Stomach smooth muscle (tissue), 2 donors: Measurements from ENCODE around the gene TLR6.

Source experiments
- H3K27ac ChIP-seq: one replicate; pipeline ENCODE4 v1.7.0; 2013; ENCODE audit warnings: mild to moderate bottlenecking, low read length, inconsistent platforms
- H3K27me3 ChIP-seq, 2 donors: one replicate each; pipeline ENCODE4 v1.7.0; 2013; ENCODE audit warnings: low read length in 2 of 2; ENCODE audit not compliant: insufficient read depth in 2 of 2, control insufficient read depth in 1 of 2
- H3K36me3 ChIP-seq, 2 donors: one replicate each; pipeline ENCODE4 v1.7.0; 2013; ENCODE audit warnings: low read length in 2 of 2; ENCODE audit not compliant: control insufficient read depth in 2 of 2, insufficient read depth in 2 of 2
- H3K4me1 ChIP-seq: one replicate; pipeline ENCODE4 v1.7.0; 2013; ENCODE audit warnings: low read length; ENCODE audit not compliant: control insufficient read depth, insufficient read depth
- H3K4me3 ChIP-seq, 2 donors: one replicate each; pipeline ENCODE4 v1.7.0; 2013; ENCODE audit warnings: low read length in 2 of 2
- H3K9ac ChIP-seq, 2 donors: one replicate each; pipeline ENCODE4 v1.7.0; 2013; ENCODE audit warnings: low read length in 2 of 2, mild to moderate bottlenecking in 1 of 2
- H3K9me3 ChIP-seq, 2 donors: one replicate each; pipeline ENCODE4 v1.7.0; 2013; ENCODE audit warnings: low read length in 2 of 2; ENCODE audit not compliant: control insufficient read depth in 2 of 2
- donor health status: healthy.
- donor health status: Pancreatic carcinoma.

TLR6 gene

DNA sequence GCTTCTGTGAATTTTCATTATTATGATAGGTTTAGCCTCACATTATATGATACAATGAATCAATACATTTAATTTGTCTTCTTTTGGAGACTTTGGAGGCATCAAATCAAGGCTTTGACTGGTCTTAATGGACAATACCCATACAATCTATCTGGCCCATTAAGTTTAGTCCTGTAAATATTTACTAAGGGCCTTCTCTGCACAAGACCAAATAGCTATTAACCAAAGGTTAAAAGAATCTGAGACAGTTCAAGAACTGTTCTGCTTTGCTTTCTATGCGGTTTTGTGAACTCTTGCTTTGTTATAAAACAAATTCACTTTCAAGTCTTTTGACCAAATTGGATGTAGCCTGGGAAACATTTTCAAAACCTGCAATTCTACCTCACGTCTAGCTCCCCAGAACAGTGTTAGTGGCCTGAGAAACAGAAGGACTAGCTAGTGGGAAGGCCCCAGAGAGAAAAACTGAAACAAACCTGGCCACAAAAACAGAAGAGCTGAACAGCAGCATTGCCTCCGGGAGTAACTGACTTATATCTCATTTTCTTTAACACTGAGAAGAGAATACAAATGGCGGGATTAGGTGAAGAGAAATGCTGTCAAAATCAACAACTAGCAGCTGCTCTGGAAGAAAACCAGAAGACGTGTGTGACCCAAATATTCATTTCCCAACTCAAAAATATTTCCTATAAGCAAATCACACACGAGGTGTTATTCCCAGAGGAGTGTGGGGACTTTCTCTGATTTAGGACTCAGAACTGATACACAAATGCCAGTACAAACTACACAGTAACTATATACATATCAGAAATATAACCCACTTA, 52.6 kb downstream of the TLR6 start:
- Histone ChIP-seq H3K9me3 (no peaks in the 10 kb centered on the region), H3K9ac (peak overlapping the region; percentile 47 to 58), H3K27ac (peak overlapping the region; percentile 62), H3K27me3 (no peaks in the 10 kb centered on the region), H3K36me3 (peaks cover 14 to 16% of the 10 kb centered on the region in 2 donors), H3K4me3 (peak overlapping the region; percentile 64 to 68), H3K4me1 (peaks cover 9% of the 10 kb centered on the region)

DNA sequence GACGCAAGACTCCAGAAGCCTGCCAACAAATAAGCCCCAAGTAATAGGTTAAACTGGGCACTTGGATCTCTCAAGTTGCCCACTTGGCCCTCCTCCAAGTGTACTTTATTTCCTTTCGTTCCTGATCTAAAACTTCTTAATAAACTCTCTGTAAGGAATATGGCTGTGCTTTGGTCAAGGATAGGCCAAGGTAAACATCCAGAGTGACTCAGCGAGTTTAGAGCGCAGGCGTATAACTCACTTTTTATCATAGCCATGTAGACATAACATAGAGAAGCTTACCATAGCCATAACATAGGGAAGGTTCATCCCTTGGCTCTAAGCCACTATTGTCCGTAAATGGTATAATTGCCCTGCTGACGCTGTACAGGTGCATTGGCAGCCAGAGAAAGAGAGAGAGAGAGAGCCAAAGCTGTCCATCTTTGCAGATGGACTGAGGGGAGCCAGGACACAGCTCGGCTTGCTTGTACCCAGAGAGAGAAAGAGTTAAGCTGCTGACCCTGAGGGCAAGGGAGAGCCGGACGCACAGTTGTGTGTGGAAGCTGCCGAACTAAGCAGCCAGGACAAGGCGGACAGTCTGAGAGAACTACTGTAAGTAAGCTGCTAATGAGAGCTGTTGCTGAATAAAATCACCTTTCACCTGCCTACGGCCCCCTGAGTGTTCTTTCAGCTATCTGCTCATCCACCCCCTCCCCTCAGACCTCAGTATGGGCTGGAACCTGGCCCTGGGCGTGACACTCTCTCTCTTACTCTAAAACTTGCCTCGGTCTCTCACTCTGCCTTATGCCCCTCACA, 53.9 kb downstream of the TLR6 start:
- Histone ChIP-seq H3K9me3 (peaks cover 0 to 2% of the 10 kb centered on the region in 2 donors), H3K27me3 (no peaks in the 10 kb centered on the region), H3K36me3 (peaks cover 18 to 23% of the 10 kb centered on the region in 2 donors), H3K4me1 (peaks cover 9% of the 10 kb centered on the region), H3K9ac (no peak overlapping the region), H3K4me3 (peak overlapping the region in 1 of 2 donors; percentile 22), H3K27ac (no peak overlapping the region)

DNA sequence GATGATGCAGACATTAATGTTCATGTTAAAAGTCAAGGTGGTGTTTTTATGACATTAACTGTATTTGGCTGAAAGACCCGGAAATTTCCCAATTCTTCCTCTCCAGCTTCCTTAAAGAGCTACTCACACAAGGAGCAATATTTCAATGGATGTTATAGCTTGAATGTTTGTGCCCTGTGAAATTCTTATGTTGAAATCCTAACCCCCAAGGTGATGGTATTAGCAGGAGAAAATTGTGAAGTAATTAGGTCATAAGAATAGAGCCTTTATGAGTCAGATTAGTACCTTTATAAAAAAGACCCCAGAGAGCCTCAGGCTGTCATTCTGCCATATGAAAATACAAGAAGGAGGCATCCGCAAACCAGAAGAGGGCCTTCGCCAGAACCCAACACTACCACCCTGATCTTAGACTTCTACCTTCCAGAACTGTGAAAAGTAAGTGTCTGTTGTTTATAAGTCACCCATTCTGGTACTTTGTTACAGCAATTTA, 55.6 kb downstream of the TLR6 start:
- H3K27me3 ChIP-seq, result no peaks in the 10 kb centered on the region
- H3K9ac ChIP-seq, result no peak overlapping the region
- no peak overlapping the region for H3K27ac ChIP-seq
- H3K4me1 ChIP-seq, result peaks cover 9% of the 10 kb centered on the region
- H3K4me3 ChIP-seq, result no peak overlapping the region
- H3K36me3 ChIP-seq, result peaks cover 18 to 23% of the 10 kb centered on the region in 2 donors
- peaks cover 0 to 2% of the 10 kb centered on the region in 2 donors for H3K9me3 ChIP-seq

DNA sequence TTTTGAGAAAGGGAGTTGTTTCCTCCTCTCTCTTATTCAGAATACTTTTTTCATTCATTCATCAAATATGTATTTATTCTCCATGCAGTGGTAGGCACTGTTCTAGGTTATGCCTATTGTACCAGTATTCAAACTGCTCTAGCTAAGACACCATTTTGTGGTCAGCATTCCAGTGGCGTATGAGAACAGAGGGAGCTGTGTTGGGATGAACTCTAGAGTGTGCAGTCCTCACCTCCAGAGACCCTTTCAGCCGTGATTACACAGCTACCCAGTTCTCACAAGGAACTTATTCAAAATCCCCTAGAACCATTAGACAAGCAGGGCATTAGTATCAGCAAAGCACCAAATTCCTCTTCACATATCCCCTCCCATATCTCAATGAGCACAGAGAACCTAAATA, 56.3 kb downstream of the TLR6 start:
- no peaks in the 10 kb centered on the region for H3K27me3 ChIP-seq
- H3K36me3 ChIP-seq, result peaks cover 18 to 23% of the 10 kb centered on the region in 2 donors
- no peak overlapping the region for H3K27ac ChIP-seq
- H3K9me3 ChIP-seq, result peaks cover 0 to 2% of the 10 kb centered on the region in 2 donors
- H3K4me1 ChIP-seq, result peaks cover 3% of the 10 kb centered on the region
- no peak overlapping the region for H3K4me3 ChIP-seq
- no peak overlapping the region for H3K9ac ChIP-seq

DNA sequence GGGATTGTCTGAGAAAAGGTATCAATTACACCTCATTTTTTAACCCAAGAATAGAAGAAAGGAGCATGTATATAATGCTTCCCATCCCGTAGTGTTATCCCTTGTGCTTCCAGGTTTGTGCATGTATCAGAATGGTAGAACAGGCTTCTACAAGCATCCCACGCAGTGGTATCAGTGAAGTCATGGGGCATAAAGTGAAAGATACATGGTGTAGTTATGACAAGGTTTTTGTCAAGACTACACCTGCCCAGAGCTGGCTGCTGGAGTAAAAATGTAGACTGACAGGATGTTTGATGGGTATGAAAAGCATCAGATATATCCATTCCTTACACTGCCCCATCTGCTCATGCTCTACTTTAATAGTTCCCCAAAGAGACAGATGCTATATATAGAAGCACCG, 61.5 kb downstream of the TLR6 start:
- Histone ChIP-seq H3K27me3 (no peaks in the 10 kb centered on the region), H3K27ac (no peak overlapping the region), H3K4me3 (no peak overlapping the region), H3K9me3 (peaks cover 0 to 3% of the 10 kb centered on the region in 2 donors), H3K4me1 (no peaks in the 10 kb centered on the region), H3K9ac (no peak overlapping the region), H3K36me3 (peaks cover 13 to 15% of the 10 kb centered on the region in 2 donors)

DNA sequence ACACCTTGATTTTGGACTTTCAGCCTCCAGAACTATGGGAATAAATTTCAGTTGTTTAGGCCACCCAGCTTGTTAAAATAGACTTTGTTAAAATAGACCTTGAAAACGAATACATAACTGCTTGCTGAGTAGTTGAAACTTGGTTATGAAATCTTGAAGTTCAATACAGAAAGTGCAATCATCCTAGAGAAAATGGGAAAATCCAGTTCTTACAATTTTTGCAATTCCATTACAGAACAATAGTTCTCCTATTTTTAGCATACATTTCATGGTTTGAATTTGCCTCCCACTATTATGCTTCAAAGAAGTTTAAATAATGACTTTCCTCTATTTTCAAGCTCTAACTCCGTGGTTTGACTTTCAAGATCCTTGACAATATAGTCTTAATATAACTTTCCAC, 62.6 kb downstream of the TLR6 start:
- Histone ChIP-seq H3K27me3 (no peaks in the 10 kb centered on the region), H3K4me1 (no peaks in the 10 kb centered on the region), H3K27ac (no peak overlapping the region), H3K9ac (no peak overlapping the region), H3K9me3 (peaks cover 0 to 5% of the 10 kb centered on the region in 2 donors), H3K36me3 (peaks cover 4 to 6% of the 10 kb centered on the region in 2 donors), H3K4me3 (no peak overlapping the region)

DNA sequence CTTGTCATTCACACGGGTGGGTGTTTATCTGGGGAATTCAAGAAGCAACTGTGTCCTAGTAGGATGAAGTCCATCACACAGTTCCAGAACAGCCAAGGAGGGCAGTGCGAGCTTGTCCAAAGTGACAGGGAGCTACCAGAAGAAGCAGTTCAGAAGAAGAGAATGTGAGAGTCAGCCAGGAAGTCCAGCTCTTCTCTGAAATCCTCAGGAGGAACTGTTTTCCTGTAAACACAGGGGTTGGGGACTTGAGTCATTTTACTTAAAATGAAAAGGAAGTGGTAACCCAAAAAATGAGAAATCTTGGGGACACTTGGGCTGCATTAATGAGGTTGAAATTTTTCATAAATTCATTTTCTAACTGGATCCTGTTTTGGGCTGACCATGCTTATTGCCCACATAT, 65.6 kb downstream of the TLR6 start:
- Histone ChIP-seq H3K27me3 (no peaks in the 10 kb centered on the region), H3K4me3 (no peak overlapping the region), H3K27ac (no peak overlapping the region)

DNA sequence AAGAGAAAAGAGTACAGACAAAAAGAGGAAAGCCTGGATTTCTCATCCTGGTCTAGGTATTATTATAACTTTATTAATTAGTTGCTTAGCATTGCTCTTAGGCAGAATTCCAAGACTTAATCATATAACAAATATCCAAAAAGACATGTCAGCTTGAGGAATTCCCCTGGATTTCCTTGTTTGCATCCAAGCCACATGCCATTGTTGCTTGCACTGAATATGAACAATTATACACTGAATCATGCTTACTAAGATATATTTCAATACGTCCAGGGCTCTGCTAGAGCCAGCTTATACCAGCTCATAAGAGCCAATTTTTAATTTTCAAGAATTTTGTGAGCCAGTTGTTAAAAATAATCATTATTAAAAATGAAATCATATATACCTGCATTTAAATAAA, 68.3 kb downstream of the TLR6 start:
- no peak overlapping the region for H3K9ac ChIP-seq
- no peaks in the 10 kb centered on the region for H3K36me3 ChIP-seq
- H3K4me3 ChIP-seq, result no peak overlapping the region
- no peak overlapping the region for H3K27ac ChIP-seq
- peaks cover 0 to 3% of the 10 kb centered on the region in 2 donors for H3K9me3 ChIP-seq
- H3K4me1 ChIP-seq, result no peaks in the 10 kb centered on the region
- no peaks in the 10 kb centered on the region for H3K27me3 ChIP-seq

More for the DNA sequence above, 65.6 kb downstream of the TLR6 start:
- no peaks in the 10 kb centered on the region for H3K4me1 ChIP-seq
- H3K9me3 ChIP-seq, result peaks cover 0 to 3% of the 10 kb centered on the region in 2 donors
- no peak overlapping the region for H3K9ac ChIP-seq
- no peaks in the 10 kb centered on the region for H3K36me3 ChIP-seq

DNA sequence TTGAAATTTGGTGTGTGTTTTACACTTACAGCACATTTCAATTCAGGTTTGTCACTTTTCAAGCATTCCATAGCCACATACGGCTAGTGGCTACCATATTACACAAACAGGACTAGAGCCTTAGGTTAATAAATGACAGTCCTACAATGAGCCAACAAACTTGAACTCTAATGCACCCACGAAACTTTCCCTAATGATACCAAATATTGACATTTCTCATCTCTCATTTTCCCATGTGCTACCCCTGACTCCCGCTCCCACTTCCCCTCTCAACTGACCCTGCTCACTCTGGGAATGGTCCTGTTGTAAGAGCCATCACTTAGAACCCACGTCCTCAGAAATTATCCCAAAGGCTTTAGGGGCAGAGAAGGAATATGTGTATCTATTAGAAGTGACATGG, 68.9 kb downstream of the TLR6 start:
- peaks cover 0 to 3% of the 10 kb centered on the region in 2 donors for H3K9me3 ChIP-seq
- no peak overlapping the region for H3K9ac ChIP-seq
- H3K4me3 ChIP-seq, result no peak overlapping the region
- H3K4me1 ChIP-seq, result no peaks in the 10 kb centered on the region
- no peaks in the 10 kb centered on the region for H3K36me3 ChIP-seq
- no peaks in the 10 kb centered on the region for H3K27me3 ChIP-seq
- no peak overlapping the region for H3K27ac ChIP-seq

DNA sequence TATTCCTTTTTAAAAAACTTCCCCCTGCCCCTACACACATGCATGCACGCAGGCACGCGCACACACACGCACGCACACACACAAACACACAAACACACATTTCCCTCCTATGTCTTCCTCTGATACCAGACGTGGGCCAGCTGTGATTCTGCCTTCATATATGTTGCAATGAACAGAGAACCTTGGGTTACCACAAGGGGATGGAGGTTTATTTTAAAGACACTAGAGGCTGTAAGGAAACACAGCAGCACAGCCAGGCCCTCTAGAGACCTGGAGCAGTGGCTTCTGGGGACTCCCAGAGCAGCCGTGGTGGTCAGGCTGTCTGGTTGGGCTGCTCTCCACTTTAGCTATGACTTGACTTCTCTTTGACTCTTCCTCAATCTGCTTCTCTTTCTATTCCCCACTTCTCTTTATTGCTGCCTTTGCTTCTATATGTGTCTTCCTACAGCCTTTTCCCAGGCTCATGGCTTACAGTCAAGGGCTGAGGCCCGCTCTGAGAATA, 70.7 kb downstream of the TLR6 start:
- peaks cover 0 to 3% of the 10 kb centered on the region in 2 donors for H3K9me3 ChIP-seq
- H3K9ac ChIP-seq, result no peak overlapping the region
- H3K4me1 ChIP-seq, result no peaks in the 10 kb centered on the region
- no peak overlapping the region for H3K4me3 ChIP-seq
- no peaks in the 10 kb centered on the region for H3K27me3 ChIP-seq
- H3K36me3 ChIP-seq, result no peaks in the 10 kb centered on the region
- H3K27ac ChIP-seq, result no peak overlapping the region
